H1 (cell line): Measurements from ENCODE around the gene CLEC16A. TPM values are rescaled to one million over a fixed set of nuclear protein-coding genes. Genes with fewer than 3 reads are reported as not detected.

Experiments
- CTBP2 ChIP-seq: IDR thresholded peaks from 2 replicates; pipeline ENCODE4 v1.7.0; 2011; ENCODE audit warnings: borderline replicate concordance, mild to moderate bottlenecking, moderate library complexity, mixed read lengths, low read length; ENCODE audit not compliant: insufficient read depth, insufficient read length
- EZH2 ChIP-seq: fragments of 200-600 bp; sonication (generic); IDR thresholded peaks from 2 replicates; pipeline ENCODE4 v1.7.1; 2012; ENCODE audit warnings: low read depth, mild to moderate bottlenecking, moderate library complexity, low read length, inconsistent platforms; ENCODE audit not compliant: severe bottlenecking
- NRF1 ChIP-seq: IDR thresholded peaks from 2 replicates; pipeline ENCODE4 v1.6.1; 2011; ENCODE audit warnings: mild to moderate bottlenecking, low read depth, low read length, improper control_type of control experiment
- POLR2A ChIP-seq, 2 experiments: IDR thresholded peaks; 1 replicate in 1 of 2; 2 replicates in 1 of 2; pipeline ENCODE4 v1.6.1; 2011; ENCODE audit warnings: low read depth in 2 of 2, low read length in 2 of 2, mild to moderate bottlenecking in 2 of 2; ENCODE audit errors: control extremely low read depth in 1 of 2
- SIRT6 ChIP-seq: IDR thresholded peaks from one replicate; pipeline ENCODE4 v1.7.1; 2012; ENCODE audit warnings: low read length, inconsistent platforms
- SRF ChIP-seq: IDR thresholded peaks from 2 replicates; pipeline ENCODE4 v1.6.1; 2011; ENCODE audit warnings: mild to moderate bottlenecking, low read depth, low read length, moderate library complexity
- TBP ChIP-seq: IDR thresholded peaks from 2 replicates; pipeline ENCODE4 v1.6.1; 2011; ENCODE audit warnings: low read depth, low read length, improper control_type of control experiment
- TCF12 ChIP-seq: IDR thresholded peaks from 2 replicates; pipeline ENCODE4 v1.6.1; 2011; ENCODE audit warnings: low read depth, mild to moderate bottlenecking, low read length
- polyA plus RNA-seq, 7 experiments: library from polyadenylated mRNA; depleted of rRNA in 3 of 7; stranded (reverse) in 5 of 7; unstranded in 2 of 7; fragments of >200 nt in 5 of 7; fragments of 200-250 nt in 2 of 7; gene quantifications; 1 replicate in 5 of 7; 2 replicates in 1 of 7; 4 replicates in 1 of 7; pipeline versions ENCODE4 v1.2.1 to v1.2.3, GENCODE V29; 2011 to 2013; ENCODE audit warnings: missing spikeins in 2 of 7, mixed read lengths in 2 of 7
- total RNA-seq: library from RNA; stranded (reverse); fragmentation: NEBNext Ultra II Directional; extraction: Animal tissue kit (Norgen Biotek cat#: 25700); gene quantifications from 2 replicates; pipeline ENCODE4 v1.2.1, GENCODE V29; 2021
- TF ChIP-seq, protein P1 (sequence below): fragments of 300-600 bp; sonication (generic); IDR thresholded peaks from 2 replicates; pipeline ENCODE4 v1.7.1; 2012; ENCODE audit warnings: low read length, moderate library complexity, mild to moderate bottlenecking, inconsistent platforms; ENCODE audit not compliant: insufficient replicate concordance
- TF ChIP-seq, protein P2 (sequence below): IDR thresholded peaks from 2 replicates; pipeline ENCODE4 v1.6.1; 2012; ENCODE audit warnings: inconsistent platforms
- TF ChIP-seq, protein P3 (sequence below): IDR thresholded peaks from 2 replicates; pipeline ENCODE4 v1.6.1; 2011; ENCODE audit warnings: low read length, improper control_type of control experiment

CLEC16A gene
- total and polyA plus RNA-seq, 2 of the 8 experiments (the other 6 are each of a cell fraction or from before 2014, with no cell fraction given) = 7.6 to 19.3 TPM

DNA sequence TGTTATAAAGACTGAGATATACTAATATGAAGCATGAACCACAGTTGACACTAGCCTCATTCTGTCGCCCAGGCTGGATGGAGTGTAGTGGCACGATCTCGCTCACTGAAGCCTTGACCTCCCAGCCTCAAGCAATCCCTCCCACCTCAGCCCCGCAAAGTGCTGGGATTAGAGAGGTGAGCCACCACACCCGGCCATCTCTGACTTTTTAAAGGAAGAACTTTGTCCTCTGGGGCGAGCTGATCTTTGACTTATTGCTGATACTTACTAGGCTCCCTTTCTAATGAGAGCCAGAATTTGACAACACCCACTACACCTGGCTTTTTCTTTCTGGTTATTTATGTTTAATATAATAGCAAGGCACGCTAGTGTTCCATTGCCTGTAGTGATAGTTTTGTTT, 57.2 kb downstream of the CLEC16A start (continued):
- TF ChIP-seq, protein P1, sequence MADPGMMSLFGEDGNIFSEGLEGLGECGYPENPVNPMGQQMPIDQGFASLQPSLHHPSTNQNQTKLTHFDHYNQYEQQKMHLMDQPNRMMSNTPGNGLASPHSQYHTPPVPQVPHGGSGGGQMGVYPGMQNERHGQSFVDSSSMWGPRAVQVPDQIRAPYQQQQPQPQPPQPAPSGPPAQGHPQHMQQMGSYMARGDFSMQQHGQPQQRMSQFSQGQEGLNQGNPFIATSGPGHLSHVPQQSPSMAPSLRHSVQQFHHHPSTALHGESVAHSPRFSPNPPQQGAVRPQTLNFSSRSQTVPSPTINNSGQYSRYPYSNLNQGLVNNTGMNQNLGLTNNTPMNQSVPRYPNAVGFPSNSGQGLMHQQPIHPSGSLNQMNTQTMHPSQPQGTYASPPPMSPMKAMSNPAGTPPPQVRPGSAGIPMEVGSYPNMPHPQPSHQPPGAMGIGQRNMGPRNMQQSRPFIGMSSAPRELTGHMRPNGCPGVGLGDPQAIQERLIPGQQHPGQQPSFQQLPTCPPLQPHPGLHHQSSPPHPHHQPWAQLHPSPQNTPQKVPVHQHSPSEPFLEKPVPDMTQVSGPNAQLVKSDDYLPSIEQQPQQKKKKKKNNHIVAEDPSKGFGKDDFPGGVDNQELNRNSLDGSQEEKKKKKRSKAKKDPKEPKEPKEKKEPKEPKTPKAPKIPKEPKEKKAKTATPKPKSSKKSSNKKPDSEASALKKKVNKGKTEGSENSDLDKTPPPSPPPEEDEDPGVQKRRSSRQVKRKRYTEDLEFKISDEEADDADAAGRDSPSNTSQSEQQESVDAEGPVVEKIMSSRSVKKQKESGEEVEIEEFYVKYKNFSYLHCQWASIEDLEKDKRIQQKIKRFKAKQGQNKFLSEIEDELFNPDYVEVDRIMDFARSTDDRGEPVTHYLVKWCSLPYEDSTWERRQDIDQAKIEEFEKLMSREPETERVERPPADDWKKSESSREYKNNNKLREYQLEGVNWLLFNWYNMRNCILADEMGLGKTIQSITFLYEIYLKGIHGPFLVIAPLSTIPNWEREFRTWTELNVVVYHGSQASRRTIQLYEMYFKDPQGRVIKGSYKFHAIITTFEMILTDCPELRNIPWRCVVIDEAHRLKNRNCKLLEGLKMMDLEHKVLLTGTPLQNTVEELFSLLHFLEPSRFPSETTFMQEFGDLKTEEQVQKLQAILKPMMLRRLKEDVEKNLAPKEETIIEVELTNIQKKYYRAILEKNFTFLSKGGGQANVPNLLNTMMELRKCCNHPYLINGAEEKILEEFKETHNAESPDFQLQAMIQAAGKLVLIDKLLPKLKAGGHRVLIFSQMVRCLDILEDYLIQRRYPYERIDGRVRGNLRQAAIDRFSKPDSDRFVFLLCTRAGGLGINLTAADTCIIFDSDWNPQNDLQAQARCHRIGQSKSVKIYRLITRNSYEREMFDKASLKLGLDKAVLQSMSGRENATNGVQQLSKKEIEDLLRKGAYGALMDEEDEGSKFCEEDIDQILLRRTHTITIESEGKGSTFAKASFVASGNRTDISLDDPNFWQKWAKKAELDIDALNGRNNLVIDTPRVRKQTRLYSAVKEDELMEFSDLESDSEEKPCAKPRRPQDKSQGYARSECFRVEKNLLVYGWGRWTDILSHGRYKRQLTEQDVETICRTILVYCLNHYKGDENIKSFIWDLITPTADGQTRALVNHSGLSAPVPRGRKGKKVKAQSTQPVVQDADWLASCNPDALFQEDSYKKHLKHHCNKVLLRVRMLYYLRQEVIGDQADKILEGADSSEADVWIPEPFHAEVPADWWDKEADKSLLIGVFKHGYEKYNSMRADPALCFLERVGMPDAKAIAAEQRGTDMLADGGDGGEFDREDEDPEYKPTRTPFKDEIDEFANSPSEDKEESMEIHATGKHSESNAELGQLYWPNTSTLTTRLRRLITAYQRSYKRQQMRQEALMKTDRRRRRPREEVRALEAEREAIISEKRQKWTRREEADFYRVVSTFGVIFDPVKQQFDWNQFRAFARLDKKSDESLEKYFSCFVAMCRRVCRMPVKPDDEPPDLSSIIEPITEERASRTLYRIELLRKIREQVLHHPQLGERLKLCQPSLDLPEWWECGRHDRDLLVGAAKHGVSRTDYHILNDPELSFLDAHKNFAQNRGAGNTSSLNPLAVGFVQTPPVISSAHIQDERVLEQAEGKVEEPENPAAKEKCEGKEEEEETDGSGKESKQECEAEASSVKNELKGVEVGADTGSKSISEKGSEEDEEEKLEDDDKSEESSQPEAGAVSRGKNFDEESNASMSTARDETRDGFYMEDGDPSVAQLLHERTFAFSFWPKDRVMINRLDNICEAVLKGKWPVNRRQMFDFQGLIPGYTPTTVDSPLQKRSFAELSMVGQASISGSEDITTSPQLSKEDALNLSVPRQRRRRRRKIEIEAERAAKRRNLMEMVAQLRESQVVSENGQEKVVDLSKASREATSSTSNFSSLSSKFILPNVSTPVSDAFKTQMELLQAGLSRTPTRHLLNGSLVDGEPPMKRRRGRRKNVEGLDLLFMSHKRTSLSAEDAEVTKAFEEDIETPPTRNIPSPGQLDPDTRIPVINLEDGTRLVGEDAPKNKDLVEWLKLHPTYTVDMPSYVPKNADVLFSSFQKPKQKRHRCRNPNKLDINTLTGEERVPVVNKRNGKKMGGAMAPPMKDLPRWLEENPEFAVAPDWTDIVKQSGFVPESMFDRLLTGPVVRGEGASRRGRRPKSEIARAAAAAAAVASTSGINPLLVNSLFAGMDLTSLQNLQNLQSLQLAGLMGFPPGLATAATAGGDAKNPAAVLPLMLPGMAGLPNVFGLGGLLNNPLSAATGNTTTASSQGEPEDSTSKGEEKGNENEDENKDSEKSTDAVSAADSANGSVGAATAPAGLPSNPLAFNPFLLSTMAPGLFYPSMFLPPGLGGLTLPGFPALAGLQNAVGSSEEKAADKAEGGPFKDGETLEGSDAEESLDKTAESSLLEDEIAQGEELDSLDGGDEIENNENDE = no peak
- TF ChIP-seq, protein P2, sequence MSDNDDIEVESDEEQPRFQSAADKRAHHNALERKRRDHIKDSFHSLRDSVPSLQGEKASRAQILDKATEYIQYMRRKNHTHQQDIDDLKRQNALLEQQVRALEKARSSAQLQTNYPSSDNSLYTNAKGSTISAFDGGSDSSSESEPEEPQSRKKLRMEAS = no peak
- TF ChIP-seq CTBP2 (no peak), SIRT6 (no peak), TCF12 (no peak), TBP (no peak), EZH2 (no peak), POLR2A (IDR thresholded peaks at IDR 0.05; ENCODE audit: control extremely low read depth in 1 of 2, low read depth in 2 of 2, low read length in 2 of 2) (no peak), NRF1 (no peak), SRF (no peak)
- TF ChIP-seq, protein P3, sequence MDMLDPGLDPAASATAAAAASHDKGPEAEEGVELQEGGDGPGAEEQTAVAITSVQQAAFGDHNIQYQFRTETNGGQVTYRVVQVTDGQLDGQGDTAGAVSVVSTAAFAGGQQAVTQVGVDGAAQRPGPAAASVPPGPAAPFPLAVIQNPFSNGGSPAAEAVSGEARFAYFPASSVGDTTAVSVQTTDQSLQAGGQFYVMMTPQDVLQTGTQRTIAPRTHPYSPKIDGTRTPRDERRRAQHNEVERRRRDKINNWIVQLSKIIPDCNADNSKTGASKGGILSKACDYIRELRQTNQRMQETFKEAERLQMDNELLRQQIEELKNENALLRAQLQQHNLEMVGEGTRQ = no peak
